IMR-90 (cell line): ENCODE data around the gene PRKACB.

ENCODE experiments used
- CTCF ChIP-seq: conservative IDR thresholded peaks from 2 replicates; pipeline ENCODE4 v1.5.1; 2012; ENCODE audit warnings: mild to moderate bottlenecking, low read depth, low read length, improper control_type of control experiment
- MXI1 ChIP-seq: IDR thresholded peaks from 2 replicates; pipeline ENCODE4 v1.6.1; 2012; ENCODE audit warnings: low read depth, mild to moderate bottlenecking, low read length, moderate library complexity, borderline replicate concordance
- POLR2A ChIP-seq: IDR thresholded peaks from 2 replicates; pipeline ENCODE4 v1.6.1; 2012; ENCODE audit warnings: mild to moderate bottlenecking, low read depth, low read length
- RAD21 ChIP-seq: IDR thresholded peaks from 2 replicates; pipeline ENCODE4 v1.6.1; 2012; ENCODE audit warnings: low read length, improper control_type of control experiment
- RFX5 ChIP-seq: IDR thresholded peaks from 2 replicates; pipeline ENCODE4 v1.8.0; 2012; ENCODE audit warnings: low read depth, mild to moderate bottlenecking, low read length, moderate library complexity

- TF ChIP-seq POLR2A (no peak), CTCF (no peak), RAD21 (no peak), MXI1 (no peak), RFX5 (no peak)
Observed at GRCh38 chr1:84103197-84103992, 40.7 kb upstream of the PRKACB start.
